IMR-90 (cell line): ENCODE measurements around the gene ZNF586. TPM values are rescaled to one million over a fixed set of nuclear protein-coding genes. Genes with fewer than 3 reads are reported as not detected.

Source experiments
- ATAC-seq: fragments of 200-7000 bp; cut with Tn5 transposase; 2 replicates; pipeline ENCODE4 v1.9.1; 2020; ENCODE audit warnings: low read depth, mild to moderate bottlenecking, moderate library complexity
- BruUV-seq: library from RNA; stranded (reverse); fragments of 400-500 nt; replicated peaks from 2 replicates; lab custom pipeline; 2021; lab: Mats Ljungman, UMichigan
- CTCF ChIA-PET: fragments of 300-600 bp; formaldehyde crosslinking; extraction: SDS; loops from one replicate; lab custom pipeline; 2021; ENCODE audit warnings: antibody characterized with exemption; lab: Yijun Ruan, JAX
- POLR2A ChIA-PET: fragments of 300-600 bp; sonication (Branson Sonifier 250); formaldehyde crosslinking; loops from one replicate; lab custom pipeline; 2022; ENCODE audit warnings: antibody characterized with exemption; ENCODE audit not compliant: unreplicated experiment; lab: Charles Lee
- DNase-seq: peaks from one replicate; pipeline ENCODE4 v3.0.0; 2013
- H2AFZ ChIP-seq: replicated peaks from 2 replicates; pipeline ENCODE3; 2013; ENCODE audit warnings: low read length, mild to moderate bottlenecking; ENCODE audit not compliant: poor library complexity
- H2AK5ac ChIP-seq: 2 replicates; pipeline ENCODE4 v1.6.1; 2013; ENCODE audit warnings: low read depth, low read length, inconsistent platforms
- H2AK9ac ChIP-seq: replicated peaks from 2 replicates; pipeline ENCODE3; 2013; ENCODE audit warnings: mild to moderate bottlenecking, low read depth, low read length, moderate library complexity; ENCODE audit not compliant: poor library complexity
- H2BK120ac ChIP-seq: 2 replicates; pipeline ENCODE4 v1.6.1; 2013; ENCODE audit warnings: low read depth, low read length, inconsistent platforms
- H2BK15ac ChIP-seq: 3 replicates; pipeline ENCODE4 v1.6.1; 2013; ENCODE audit warnings: low read depth, low read length, inconsistent platforms
- H2BK20ac ChIP-seq: 2 replicates; pipeline ENCODE4 v1.6.1; 2013; ENCODE audit warnings: low read depth, mild to moderate bottlenecking, inconsistent platforms, low read length, moderate library complexity
- H2BK5ac ChIP-seq: 2 replicates; pipeline ENCODE4 v1.6.1; 2013; ENCODE audit warnings: mild to moderate bottlenecking, low read depth, low read length, inconsistent platforms; ENCODE audit not compliant: poor library complexity, severe bottlenecking
- H3K14ac ChIP-seq: replicated peaks from 2 replicates; pipeline ENCODE4 v1.6.1; 2013; ENCODE audit warnings: low read depth, low read length, inconsistent platforms
- H3K18ac ChIP-seq: 2 replicates; pipeline ENCODE4 v1.6.1; 2013; ENCODE audit warnings: low read depth, low read length, control low read depth
- H3K23ac ChIP-seq: 2 replicates; pipeline ENCODE4 v1.6.1; 2013; ENCODE audit warnings: low read depth, low read length, inconsistent platforms
- H3K27ac ChIP-seq: 2 replicates; pipeline ENCODE4 v1.5.1; 2013; ENCODE audit warnings: mild to moderate bottlenecking, control low read depth, low read length; ENCODE audit not compliant: insufficient read depth
- H3K27me3 ChIP-seq: 2 replicates; pipeline ENCODE4 v1.6.1; 2013; ENCODE audit warnings: low read length; ENCODE audit not compliant: control insufficient read depth, insufficient read depth
- H3K36me3 ChIP-seq: 2 replicates; pipeline ENCODE4 v1.6.1; 2013; ENCODE audit warnings: low read length, mixed read lengths; ENCODE audit not compliant: control insufficient read depth, insufficient read depth
- H3K4ac ChIP-seq: 2 replicates; pipeline ENCODE4 v1.6.1; 2013; ENCODE audit warnings: low read depth, low read length, inconsistent platforms
- H3K4me1 ChIP-seq: 2 replicates; pipeline ENCODE4 v1.6.1; 2013; ENCODE audit warnings: low read length, mixed read lengths; ENCODE audit not compliant: control insufficient read depth, insufficient read depth
- H3K4me2 ChIP-seq: 2 replicates; pipeline ENCODE4 v1.6.1; 2013; ENCODE audit warnings: low read depth, mild to moderate bottlenecking, control low read depth, low read length, moderate library complexity
- H3K4me3 ChIP-seq: 2 replicates; pipeline ENCODE4 v1.5.1; 2013; ENCODE audit warnings: low read depth, mild to moderate bottlenecking, control low read depth, low read length, moderate library complexity; ENCODE audit not compliant: insufficient read depth
- H3K56ac ChIP-seq: 2 replicates; pipeline ENCODE4 v1.6.1; 2013; ENCODE audit warnings: low read length, inconsistent platforms; ENCODE audit not compliant: insufficient read depth; ENCODE audit errors: extremely low read depth
- H3K79me1 ChIP-seq, 2 experiments: 2 replicates each; pipeline ENCODE4 v1.6.1; 2013; ENCODE audit warnings: low read length in 2 of 2, inconsistent platforms in 1 of 2, low read depth in 1 of 2
- H3K9ac ChIP-seq: 2 replicates; pipeline ENCODE4 v1.6.1; 2013; ENCODE audit warnings: low read depth, low read length, control low read depth
- H3K9me1 ChIP-seq: 2 replicates; pipeline ENCODE4 v1.6.1; 2013; ENCODE audit warnings: low read length, inconsistent platforms; ENCODE audit not compliant: insufficient read depth
- H3K9me3 ChIP-seq: 2 replicates; pipeline ENCODE4 v1.6.1; 2013; ENCODE audit warnings: low read length; ENCODE audit not compliant: control insufficient read depth, insufficient read depth
- H4K20me1 ChIP-seq: 2 replicates; pipeline ENCODE4 v1.6.1; 2013; ENCODE audit warnings: low read length, inconsistent platforms; ENCODE audit not compliant: insufficient read depth
- H4K5ac ChIP-seq: 2 replicates; pipeline ENCODE4 v1.6.1; 2013; ENCODE audit warnings: mild to moderate bottlenecking, low read depth, low read length, control low read depth
- H4K8ac ChIP-seq, 2 experiments: 2 replicates each; pipeline ENCODE4 v1.6.1; 2013; ENCODE audit warnings: low read depth in 2 of 2, low read length in 2 of 2, control low read depth in 1 of 2, inconsistent platforms in 1 of 2
- H4K91ac ChIP-seq: 2 replicates; pipeline ENCODE4 v1.6.1; 2013; ENCODE audit warnings: low read depth, low read length, inconsistent platforms; ENCODE audit not compliant: insufficient read depth
- CHD1 ChIP-seq: IDR thresholded peaks from 2 replicates; pipeline ENCODE4 v1.6.1; 2012; ENCODE audit warnings: low read depth, low read length, improper control_type of control experiment
- WGBS, 2 experiments: methylation state at CpG; one replicate each; pipeline versions ENCODE4 v1.1.5 to v1.1.7; 2013; ENCODE audit warnings: missing lambda C conversion rate in 2 of 2; ENCODE audit not compliant: insufficient read length in 1 of 2; ENCODE audit errors: extremely low coverage in 2 of 2; 5-methylcytosine and 5-hydroxymethylcytosine counted together
- dilution Hi-C: fragments of 300-500 bp; cut with HindIII; formaldehyde crosslinking; loops from one replicate; pipeline ENCODE4 v1.14.3; 2018; ENCODE audit warnings: low sequenced_read_pairs; ENCODE audit not compliant: unreplicated experiment
- in situ Hi-C: fragments of 300-500 bp; cut with MboI; formaldehyde crosslinking; loops from 3 replicates; pipeline ENCODE4 v1.14.3; 2019; ENCODE audit warnings: low sequenced_read_pairs, inconsistent platforms, mixed read lengths
- intact Hi-C: fragments of 100-400 bp; cut with micrococcal nuclease; formaldehyde crosslinking; loops from 2 replicates; pipeline ENCODE4 v1.10.0; 2022
- polyA plus RNA-seq, 3 experiments: library from polyadenylated mRNA; depleted of rRNA; stranded (reverse); fragments of >200 nt; gene quantifications; 2 replicates each; pipeline ENCODE4 v1.2.3, GENCODE V29; 2012; ENCODE audit warnings: low replicate concordance in 1 of 3
- total RNA-seq: library from RNA; depleted of rRNA; stranded (reverse); fragments of >200 nt; gene quantifications from 2 replicates; pipeline ENCODE4 v1.2.3, GENCODE V29; 2012

The ZNF586 gene
- total and polyA plus RNA-seq, 2 of the 4 experiments (the other 2 are of a cell fraction) = 5.6 to 18.6 TPM

- WGBS, 2 experiments = 100% methylated on average over 1 of the region's 4 CpGs; no CpG with 5 or more reads in 1 of the 2 experiments
- H3K18ac ChIP-seq = no peak overlapping the region
- no peak overlapping the region for H2BK20ac ChIP-seq
- H4K91ac ChIP-seq = no peak overlapping the region
- dilution Hi-C loops = no loop called here
- ATAC-seq (no peak), DNase-seq (no peak)
- no peak overlapping the region for H3K9ac ChIP-seq
- no peak overlapping the region for H3K56ac ChIP-seq
- H4K8ac ChIP-seq = no peak overlapping the region
- H2AK5ac ChIP-seq = no peak overlapping the region
- peaks cover 15 to 30% of the 10 kb centered on the region in 2 experiments for H3K79me1 ChIP-seq
- intact Hi-C loops = no loop called here
- H2AFZ ChIP-seq = no peak overlapping the region
- TF ChIP-seq CHD1 = no peak
- BruUV-seq = no TSS peak
- ChIA-PET CTCF (no interaction called here), POLR2A (no interaction called here)
- no peak overlapping the region for H3K23ac ChIP-seq
- no peak overlapping the region for H3K14ac ChIP-seq
- in situ Hi-C loops = no loop called here
- H3K27me3 ChIP-seq = no peaks in the 10 kb centered on the region
- no peak overlapping the region for H3K4me3 ChIP-seq
- no peak overlapping the region for H2BK120ac ChIP-seq
- H3K4me2 ChIP-seq = no peak overlapping the region
- 0 out of 2 replicates have a peak, but pooled peaks cover 3% of the 10 kb centered on the region for H3K4me1 ChIP-seq
- H3K36me3 ChIP-seq = peaks cover 29% of the 10 kb centered on the region
- H3K27ac ChIP-seq = no peak overlapping the region
- H2BK5ac ChIP-seq = no peak overlapping the region
- no peak overlapping the region for H2BK15ac ChIP-seq
- peaks cover 10% of the 10 kb centered on the region for H3K9me3 ChIP-seq
- H4K20me1 ChIP-seq = peaks cover 10% of the 10 kb centered on the region; the same call in 1 of the 2 replicates
- no peaks in the 10 kb centered on the region for H3K9me1 ChIP-seq
- H3K4ac ChIP-seq = no peak overlapping the region
- H4K5ac ChIP-seq = no peak overlapping the region
- no peak overlapping the region for H2AK9ac ChIP-seq
Measured at GRCh38 chr19:57771417-57771816, 1.9 kb downstream of the ZNF586 start.
